ENCODE results near the gene DUSP2.

The DUSP2 gene

DNA sequence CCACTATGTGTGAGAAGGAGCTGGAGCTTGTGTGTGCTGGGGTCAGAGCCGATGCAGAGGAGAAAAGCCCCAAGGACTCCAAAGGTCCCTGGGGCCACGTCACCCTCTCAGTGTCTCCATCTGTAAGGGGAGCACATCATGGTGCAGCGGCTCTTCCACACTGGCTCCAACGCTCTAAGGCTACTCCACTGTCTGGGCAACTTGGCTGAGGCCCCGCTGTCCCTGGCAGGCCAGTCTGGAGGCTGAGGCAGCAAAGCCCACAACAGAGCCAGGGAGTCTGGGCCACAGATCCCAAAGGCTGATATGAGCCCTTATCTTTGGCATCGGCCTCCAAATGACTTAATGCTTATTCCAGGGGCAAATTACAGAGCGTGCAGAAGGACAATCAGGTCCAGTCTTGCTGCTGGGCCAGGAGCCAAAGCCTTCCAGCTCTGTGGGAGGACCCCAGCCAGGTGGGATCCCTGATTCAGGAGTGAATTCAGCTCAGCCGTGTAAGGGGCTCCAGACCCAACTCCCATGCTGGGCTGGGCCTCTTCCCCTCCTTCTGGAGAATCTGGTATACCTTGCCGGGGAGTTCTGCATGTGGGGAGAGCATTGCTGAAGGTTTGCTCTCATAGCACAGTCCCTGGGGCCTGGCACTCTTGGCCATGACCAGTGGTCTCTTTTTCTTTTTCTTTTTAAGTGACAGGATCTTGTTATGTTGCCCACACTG lies 1.8 kb upstream of the DUSP2 start:
- no peak overlapping the region for H4K91ac ChIP-seq (ENCODE audit: low read length)
- H2AFZ ChIP-seq (ENCODE audit: low read depth, low read length) = no peak overlapping the region
- WGBS = 81% methylated on average over 9 of the region's 9 CpGs
- no peak overlapping the region for H3K4me2 ChIP-seq (ENCODE audit: low read length, poor library complexity, severe bottlenecking)
- no peaks in the 10 kb centered on the region for H3K9me3 ChIP-seq (ENCODE audit: control insufficient read depth, low read length)
- no peak overlapping the region for H3K23ac ChIP-seq (ENCODE audit: low read length in 2 of 2)
- peaks cover 0 to 2% of the 10 kb centered on the region in 2 experiments for H3K36me3 ChIP-seq (ENCODE audit: control insufficient read depth in 1 of 2, insufficient read depth in 2 of 2, low read depth in 1 of 2, low read length in 2 of 2)
- H2BK120ac ChIP-seq (ENCODE audit: low read depth, low read length) = no peak overlapping the region
- H3K27me3 ChIP-seq (ENCODE audit: control insufficient read depth in 1 of 2, insufficient read depth in 1 of 2, low read length in 2 of 2) = peaks cover 16 to 24% of the 10 kb centered on the region in 2 experiments
- no peak overlapping the region for H4K8ac ChIP-seq (ENCODE audit: low read length)
- H3K4me3 ChIP-seq (ENCODE audit: insufficient read depth in 1 of 2, low read depth in 1 of 2, low read length in 2 of 2) = no peak overlapping the region
- H3K4me1 ChIP-seq (ENCODE audit: control insufficient read depth, insufficient read depth, low read depth, low read length) = peaks cover 29% of the 10 kb centered on the region
- H3K27ac ChIP-seq (ENCODE audit: low read length, poor library complexity, severe bottlenecking) = no peak overlapping the region
- no peak overlapping the region for H3K4ac ChIP-seq (ENCODE audit: low read depth in 1 of 2, low read length in 2 of 2)
- no peak overlapping the region for H2BK5ac ChIP-seq (ENCODE audit: low read depth, low read length, poor library complexity, severe bottlenecking)
- DNase-seq = peak; percentile 12
- H2BK15ac ChIP-seq (ENCODE audit: low read depth, poor library complexity, severe bottlenecking) = no peak overlapping the region
- H3K18ac ChIP-seq (ENCODE audit: low read depth in 1 of 2, low read length in 2 of 2) = no peak overlapping the region
- no peak overlapping the region for H3K14ac ChIP-seq (ENCODE audit: low read length in 2 of 2)
- H2BK12ac ChIP-seq (ENCODE audit: low read length in 2 of 2) = no peak overlapping the region
- H2AK5ac ChIP-seq (ENCODE audit: low read length, severe bottlenecking) = no peak overlapping the region
- H3K9ac ChIP-seq (ENCODE audit: low read length) = no peak overlapping the region
- H3K79me1 ChIP-seq (replicated peaks; ENCODE audit: low read length, poor library complexity, severe bottlenecking) = no peaks in the 10 kb centered on the region

- no peak overlapping the region for H3K9ac ChIP-seq (ENCODE audit: low read length)
- WGBS = 86% methylated on average over 20 of the region's 20 CpGs
Observed at GRCh38 chr2:96146153-96146880, 1.1 kb upstream of the DUSP2 start.

GRCh38 chr2:96145848-96146152 lies 560 bp upstream of the DUSP2 start:
- DNase-seq = no peak
- Histone ChIP-seq H3K4me3 (ENCODE audit: insufficient read depth in 1 of 2, low read depth in 1 of 2, low read length in 2 of 2) (peak overlapping the region in 1 of 2 experiments; percentile 74), H3K4me2 (ENCODE audit: low read length, poor library complexity, severe bottlenecking) (no peak overlapping the region), H2BK120ac (ENCODE audit: low read depth, low read length) (no peak overlapping the region), H3K18ac (ENCODE audit: low read depth in 1 of 2, low read length in 2 of 2) (no peak overlapping the region), H3K4ac (ENCODE audit: low read depth in 1 of 2, low read length in 2 of 2) (no peak overlapping the region), H2AK5ac (ENCODE audit: low read length, severe bottlenecking) (no peak overlapping the region), H3K4me1 (ENCODE audit: control insufficient read depth, insufficient read depth, low read depth, low read length) (peaks cover 29% of the 10 kb centered on the region), H4K91ac (ENCODE audit: low read length) (no peak overlapping the region), H3K14ac (ENCODE audit: low read length in 2 of 2) (no peak overlapping the region), H3K23ac (ENCODE audit: low read length in 2 of 2) (no peak overlapping the region), H2BK15ac (ENCODE audit: low read depth, poor library complexity, severe bottlenecking) (no peak overlapping the region), H3K9ac (ENCODE audit: low read length) (no peak overlapping the region), H2BK5ac (ENCODE audit: low read depth, low read length, poor library complexity, severe bottlenecking) (no peak overlapping the region), H3K27me3 (ENCODE audit: control insufficient read depth in 1 of 2, insufficient read depth in 1 of 2, low read length in 2 of 2) (peaks cover 16 to 24% of the 10 kb centered on the region in 2 experiments), H3K9me3 (ENCODE audit: control insufficient read depth, low read length) (no peaks in the 10 kb centered on the region), H3K27ac (ENCODE audit: low read length, poor library complexity, severe bottlenecking) (no peak overlapping the region), H2BK12ac (ENCODE audit: low read length in 2 of 2) (no peak overlapping the region), H3K79me1 (replicated peaks; ENCODE audit: low read length, poor library complexity, severe bottlenecking) (no peaks in the 10 kb centered on the region), H4K8ac (ENCODE audit: low read length) (no peak overlapping the region), H2AFZ (ENCODE audit: low read depth, low read length) (no peak overlapping the region), H3K36me3 (ENCODE audit: control insufficient read depth in 1 of 2, insufficient read depth in 2 of 2, low read depth in 1 of 2, low read length in 2 of 2) (peaks cover 0 to 2% of the 10 kb centered on the region in 2 experiments)
- WGBS = 75% methylated on average over 2 of the region's 3 CpGs

More at GRCh38 chr2:96146153-96146880, 1.1 kb upstream of the DUSP2 start:
- Histone ChIP-seq H3K4me3 (ENCODE audit: insufficient read depth in 1 of 2, low read depth in 1 of 2, low read length in 2 of 2) (no peak overlapping the region), H3K9me3 (ENCODE audit: control insufficient read depth, low read length) (no peaks in the 10 kb centered on the region), H3K4me1 (ENCODE audit: control insufficient read depth, insufficient read depth, low read depth, low read length) (peaks cover 29% of the 10 kb centered on the region), H3K23ac (ENCODE audit: low read length in 2 of 2) (no peak overlapping the region), H2AK5ac (ENCODE audit: low read length, severe bottlenecking) (no peak overlapping the region), H4K91ac (ENCODE audit: low read length) (no peak overlapping the region), H2BK120ac (ENCODE audit: low read depth, low read length) (no peak overlapping the region), H2BK15ac (ENCODE audit: low read depth, poor library complexity, severe bottlenecking) (no peak overlapping the region), H2BK12ac (ENCODE audit: low read length in 2 of 2) (no peak overlapping the region), H3K18ac (ENCODE audit: low read depth in 1 of 2, low read length in 2 of 2) (no peak overlapping the region), H3K4ac (ENCODE audit: low read depth in 1 of 2, low read length in 2 of 2) (no peak overlapping the region), H2BK5ac (ENCODE audit: low read depth, low read length, poor library complexity, severe bottlenecking) (no peak overlapping the region), H4K8ac (ENCODE audit: low read length) (no peak overlapping the region), H3K27me3 (ENCODE audit: control insufficient read depth in 1 of 2, insufficient read depth in 1 of 2, low read length in 2 of 2) (peaks cover 16 to 24% of the 10 kb centered on the region in 2 experiments), H2AFZ (ENCODE audit: low read depth, low read length) (no peak overlapping the region), H3K36me3 (ENCODE audit: control insufficient read depth in 1 of 2, insufficient read depth in 2 of 2, low read depth in 1 of 2, low read length in 2 of 2) (peaks cover 0 to 2% of the 10 kb centered on the region in 2 experiments), H3K4me2 (ENCODE audit: low read length, poor library complexity, severe bottlenecking) (no peak overlapping the region), H3K14ac (ENCODE audit: low read length in 2 of 2) (no peak overlapping the region), H3K79me1 (replicated peaks; ENCODE audit: low read length, poor library complexity, severe bottlenecking) (no peaks in the 10 kb centered on the region), H3K27ac (ENCODE audit: low read length, poor library complexity, severe bottlenecking) (no peak overlapping the region)
- DNase-seq = no peak

DNA sequence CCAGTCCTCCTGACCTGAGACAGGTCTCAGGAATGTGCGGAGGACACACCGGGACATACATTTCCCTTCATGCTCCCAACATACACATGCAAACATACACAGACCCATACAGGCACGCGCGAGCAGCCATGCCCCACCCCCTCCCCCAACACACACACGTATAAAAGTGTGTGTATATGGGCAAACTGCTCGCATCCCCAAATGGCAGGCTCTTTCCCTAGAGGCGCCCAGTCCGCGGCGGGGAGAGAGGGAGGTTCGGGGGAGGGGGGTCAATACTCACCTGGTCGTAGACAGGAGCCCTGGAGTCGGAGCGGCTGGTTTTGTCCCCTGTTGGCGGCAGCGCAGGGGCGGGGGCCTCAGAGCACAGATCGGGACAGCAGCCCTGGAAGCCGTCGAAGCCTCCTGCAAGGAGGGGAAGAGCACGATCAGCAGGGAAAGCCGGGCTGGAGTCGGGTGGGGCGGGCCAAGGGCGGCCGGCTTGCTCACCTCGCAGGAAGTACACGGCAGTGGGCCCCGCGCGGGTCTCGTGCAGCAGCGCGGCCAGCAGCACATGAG lies 682 bp downstream of the DUSP2 start:
- H3K79me1 ChIP-seq (replicated peaks; ENCODE audit: low read length, poor library complexity, severe bottlenecking) = no peaks in the 10 kb centered on the region
- H2BK12ac ChIP-seq (ENCODE audit: low read length in 2 of 2) = no peak overlapping the region
- peak overlapping the region; percentile 70 for H4K8ac ChIP-seq (ENCODE audit: low read length)
- H3K9me3 ChIP-seq (ENCODE audit: control insufficient read depth, low read length) = no peaks in the 10 kb centered on the region
- H2AFZ ChIP-seq (ENCODE audit: low read depth, low read length) = peak overlapping the region; percentile 91
- no peak overlapping the region for H2BK120ac ChIP-seq (ENCODE audit: low read depth, low read length)
- H3K9ac ChIP-seq (ENCODE audit: low read length) = peak overlapping the region; percentile 59
- no peak overlapping the region for H2BK5ac ChIP-seq (ENCODE audit: low read depth, low read length, poor library complexity, severe bottlenecking)
- WGBS = 7% methylated on average over 34 of the region's 35 CpGs
- no peak overlapping the region for H3K4ac ChIP-seq (ENCODE audit: low read depth in 1 of 2, low read length in 2 of 2)
- H3K18ac ChIP-seq (ENCODE audit: low read depth in 1 of 2, low read length in 2 of 2) = peak overlapping the region in 1 of 2 experiments; percentile 68
- peak overlapping the region; percentile 59 to 74 for H3K4me3 ChIP-seq (ENCODE audit: insufficient read depth in 1 of 2, low read depth in 1 of 2, low read length in 2 of 2)
- peak overlapping the region in 1 of 2 experiments; percentile 57 for H3K14ac ChIP-seq (ENCODE audit: low read length in 2 of 2)
- no peak overlapping the region for H2BK15ac ChIP-seq (ENCODE audit: low read depth, poor library complexity, severe bottlenecking)
- H3K27ac ChIP-seq (ENCODE audit: low read length, poor library complexity, severe bottlenecking) = no peak overlapping the region
- peaks cover 29% of the 10 kb centered on the region for H3K4me1 ChIP-seq (ENCODE audit: control insufficient read depth, insufficient read depth, low read depth, low read length)
- no peak overlapping the region for H3K23ac ChIP-seq (ENCODE audit: low read length in 2 of 2)
- H3K36me3 ChIP-seq (ENCODE audit: control insufficient read depth in 1 of 2, insufficient read depth in 2 of 2, low read depth in 1 of 2, low read length in 2 of 2) = peaks cover 0 to 2% of the 10 kb centered on the region in 2 experiments
- DNase-seq = no peak
- H2AK5ac ChIP-seq (ENCODE audit: low read length, severe bottlenecking) = no peak overlapping the region
- peak overlapping the region; percentile 74 for H3K4me2 ChIP-seq (ENCODE audit: low read length, poor library complexity, severe bottlenecking)
- peak overlapping the region; percentile 32 for H4K91ac ChIP-seq (ENCODE audit: low read length)
- peaks cover 16 to 24% of the 10 kb centered on the region in 2 experiments for H3K27me3 ChIP-seq (ENCODE audit: control insufficient read depth in 1 of 2, insufficient read depth in 1 of 2, low read length in 2 of 2)

Measured in mesenchymal stem cell (in vitro differentiated cells and primary cell).